Bronchial epithelial cell (primary cell): ENCODE data around the gene NES. TPM values are rescaled to one million over a fixed set of nuclear protein-coding genes. Genes with fewer than 3 reads are reported as not detected.

Source experiments
- DNase-seq: peaks from one replicate; pipeline ENCODE4 v3.0.0-alpha.2; 2010; ENCODE audit warnings: low read depth
- FAIRE-seq: peaks from 2 replicates; lab custom pipeline; 2011; peaks lifted over from hg19 to GRCh38; lab: Jason Lieb, UNC
- H3K27me3 ChIP-seq: 2 replicates; pipeline ENCODE4 v1.5.1; 2011; ENCODE audit warnings: low read length; ENCODE audit not compliant: control insufficient read depth, insufficient read depth
- H3K36me3 ChIP-seq: 2 replicates; pipeline ENCODE4 v1.5.1; 2011; ENCODE audit warnings: low read length; ENCODE audit not compliant: control insufficient read depth, insufficient read depth
- H3K4me3 ChIP-seq: 2 replicates; pipeline ENCODE4 v1.5.1; 2011; ENCODE audit warnings: mild to moderate bottlenecking, low read depth, low read length, control low read depth
- CTCF ChIP-seq: IDR thresholded peaks from 2 replicates; pipeline ENCODE4 v1.5.1; 2011; ENCODE audit warnings: mild to moderate bottlenecking, moderate library complexity, low read length, control low read depth, inconsistent platforms; ENCODE audit not compliant: insufficient read depth, severe bottlenecking
- total RNA-seq: library from RNA; depleted of rRNA; stranded (reverse); fragments of >200 nt; gene quantifications from 2 replicates; pipeline ENCODE4 v1.2.1, GENCODE V29; 2014

Gene NES
- total RNA-seq, 1 donor from 2014 or later: under 0.01 TPM

- no peak for TF ChIP-seq CTCF
- FAIRE-seq: no peak
- peaks cover 27% of the 10 kb centered on the region for H3K27me3 ChIP-seq
Observed at GRCh38 chr1:156673387-156674121, 3.7 kb downstream of the NES start.

GRCh38 chr1:156671804-156672203 is 5.4 kb downstream of the NES start:
- FAIRE-seq (no peak), DNase-seq (no peak)
- Histone ChIP-seq H3K27me3 (peaks cover 20% of the 10 kb centered on the region), H3K4me3 (no peak overlapping the region), H3K36me3 (no peaks in the 10 kb centered on the region)
- TF ChIP-seq CTCF: no peak

More at GRCh38 chr1:156673387-156674121, 3.7 kb downstream of the NES start:
- Histone ChIP-seq H3K4me3 (no peak overlapping the region), H3K36me3 (no peaks in the 10 kb centered on the region)
- no peak for DNase-seq

- no peak for TF ChIP-seq CTCF
- DNase-seq (no peak), FAIRE-seq (no peak)
- peaks cover 15% of the 10 kb centered on the region for H3K27me3 ChIP-seq
- H3K4me3 ChIP-seq: no peak overlapping the region
- no peaks in the 10 kb centered on the region for H3K36me3 ChIP-seq
Observed at GRCh38 chr1:156670791-156671190, 6.4 kb downstream of the NES start.

- DNase-seq: no peak
- no peak for FAIRE-seq
- TF ChIP-seq CTCF: no peak
- Histone ChIP-seq H3K4me3 (no peak overlapping the region), H3K27me3 (peaks cover 12% of the 10 kb centered on the region), H3K36me3 (no peaks in the 10 kb centered on the region)
Observed at GRCh38 chr1:156670359-156670758, 6.8 kb downstream of the NES start.

- DNase-seq (no peak), FAIRE-seq (no peak)
- no peaks in the 10 kb centered on the region for H3K36me3 ChIP-seq
- no peak for TF ChIP-seq CTCF
- H3K4me3 ChIP-seq: no peak overlapping the region
- peaks cover 10% of the 10 kb centered on the region for H3K27me3 ChIP-seq
Observed at GRCh38 chr1:156669794-156670193, 7.4 kb downstream of the NES start.
